GM12878 (cell line): ENCODE measurements around the gene SPHK1.

Experiments used
- BHLHE40 ChIP-seq, 2 experiments: fragments of 450-650 bp in 1 of 2; IDR thresholded peaks; 2 replicates each; pipeline ENCODE4 v1.6.1; 2011 to 2017; ENCODE audit warnings: low read depth in 2 of 2, borderline replicate concordance in 1 of 2, improper control_type of control experiment in 1 of 2, low read length in 1 of 2, mild to moderate bottlenecking in 1 of 2
- STAT3 ChIP-seq: IDR thresholded peaks from 2 replicates; pipeline ENCODE4 v1.6.1; 2011; ENCODE audit warnings: low read depth, low read length, improper control_type of control experiment

DNA sequence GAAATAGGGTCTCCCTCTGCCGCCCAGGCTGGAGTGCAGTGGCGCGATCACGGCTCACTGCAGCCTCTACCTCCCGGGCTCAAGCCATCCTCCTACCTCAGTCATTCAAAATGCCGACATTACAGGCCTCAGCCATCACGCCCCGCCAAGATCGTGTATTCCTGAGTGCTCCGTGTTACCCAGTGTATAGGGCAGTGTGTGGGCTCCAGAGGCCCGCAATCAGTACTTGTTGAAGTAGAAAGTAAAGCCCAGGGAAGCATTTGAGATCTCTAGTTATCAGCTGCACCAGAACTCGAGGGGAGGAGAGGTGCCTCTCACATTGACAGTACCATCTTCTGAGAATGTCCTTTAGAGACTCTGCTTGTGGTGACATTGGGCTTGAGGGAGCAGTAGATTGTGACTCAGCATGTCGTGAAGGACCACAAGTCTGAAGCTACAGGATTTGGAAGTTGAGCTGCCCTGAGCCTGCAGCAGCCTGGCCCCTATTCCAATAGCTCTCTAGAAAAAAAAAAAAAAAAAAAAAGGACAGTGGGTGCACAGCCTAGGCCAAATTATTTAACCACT is 29.6 kb upstream of the SPHK1 start:
- no peak for TF ChIP-seq BHLHE40 (IDR thresholded peaks at IDR 0.05; ENCODE audit: borderline replicate concordance in 1 of 2, low read depth in 2 of 2, low read length in 1 of 2)
- no peak for TF ChIP-seq STAT3
